Stimulated activated naive CD8-positive, alpha-beta T cell treated with anti-CD3 and anti-CD28 coated beads, Interleukin-15, Interleukin-2, amounts not matched to agents 100 ng/mL and 50 ng/mL, for 24 hours (primary cell): ENCODE results near the gene NR1H4.
"Not testable (repeated sequence)": the region's sequence is repeated elsewhere in the genome, so short reads cannot be mapped to it uniquely, and the experiment has no call there.

Experiments
- H3K27ac Mint-ChIP-seq: one replicate; pipeline ENCODE4 v1.8.0; 2021; ENCODE audit warnings: mild to moderate bottlenecking, mixed read lengths
- H3K27me3 Mint-ChIP-seq: one replicate; pipeline ENCODE4 v1.8.0; 2021; ENCODE audit warnings: mixed read lengths
- H3K36me3 Mint-ChIP-seq: one replicate; pipeline ENCODE4 v1.8.0; 2021; ENCODE audit warnings: low read depth, mixed read lengths
- H3K4me1 Mint-ChIP-seq: one replicate; pipeline ENCODE4 v1.8.0; 2021; ENCODE audit warnings: low read depth, mixed read lengths
- H3K4me3 Mint-ChIP-seq: one replicate; pipeline ENCODE4 v1.8.0; 2021; ENCODE audit warnings: mild to moderate bottlenecking, mixed read lengths
- H3K9me3 Mint-ChIP-seq: one replicate; pipeline ENCODE4 v1.8.0; 2021; ENCODE audit warnings: mixed read lengths

NR1H4 gene

GRCh38 chr12:100473716-100474150 is at the start of gene NR1H4:
Gene NR1H4, plus strand, starts transcription at chr12:100473866. Its CDS starts 19,458 bp downstream, at chr12:100493324.
- Mint-ChIP-seq H3K27me3 (peaks cover 22% of the 10 kb centered on the region), H3K27ac (no peak within 1 kb of the TSS), H3K9me3 (no peaks in the 10 kb centered on the region), H3K4me1 (no peaks in the 10 kb centered on the region), H3K36me3 (no peaks in the 10 kb centered on the region), H3K4me3 (no peak within 1 kb of the TSS)

GRCh38 chr12:100426145-100426544 is 47.5 kb upstream of the NR1H4 start:
- Mint-ChIP-seq H3K4me3 (no peak overlapping the region), H3K27ac (no peak overlapping the region)

GRCh38 chr12:100427078-100427477 is 46.6 kb upstream of the NR1H4 start:
- H3K36me3 Mint-ChIP-seq = no peaks in the 10 kb centered on the region
- H3K9me3 Mint-ChIP-seq = peaks cover 17% of the 10 kb centered on the region
- H3K4me3 Mint-ChIP-seq = no peak overlapping the region
- no peak overlapping the region for H3K27ac Mint-ChIP-seq
- peaks cover 16% of the 10 kb centered on the region for H3K27me3 Mint-ChIP-seq
- H3K4me1 Mint-ChIP-seq = no peaks in the 10 kb centered on the region

More at GRCh38 chr12:100426145-100426544, 47.5 kb upstream of the NR1H4 start:
- peaks cover 17% of the 10 kb centered on the region for H3K9me3 Mint-ChIP-seq
- H3K4me1 Mint-ChIP-seq = no peaks in the 10 kb centered on the region
- peaks cover 16% of the 10 kb centered on the region for H3K27me3 Mint-ChIP-seq
- H3K36me3 Mint-ChIP-seq = no peaks in the 10 kb centered on the region

DNA sequence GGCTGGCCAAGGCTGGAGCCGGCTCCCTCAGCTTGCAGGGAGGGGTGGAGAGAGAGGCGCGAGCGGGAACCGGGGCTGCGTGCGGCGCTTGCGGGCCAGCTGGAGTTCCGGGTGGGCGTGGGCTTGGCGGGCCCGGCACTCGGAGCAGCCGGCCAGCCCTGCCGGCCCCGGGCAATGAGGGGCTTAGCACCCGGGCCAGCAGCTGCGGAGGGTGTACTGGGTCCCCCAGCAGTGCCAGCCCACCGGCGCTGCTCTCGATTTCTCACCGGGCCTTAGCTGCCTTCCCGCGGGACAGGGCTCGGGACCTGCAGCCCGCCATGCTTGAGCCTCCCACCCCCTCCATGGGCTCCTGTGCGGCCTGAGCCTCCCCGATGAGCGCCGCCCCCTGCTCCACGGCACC is 43.4 kb upstream of the NR1H4 start:
- H3K4me3 Mint-ChIP-seq, H3K36me3 Mint-ChIP-seq, H3K27ac Mint-ChIP-seq, H3K9me3 Mint-ChIP-seq, H3K4me1 Mint-ChIP-seq: not testable (repeated sequence)
- peaks cover 11% of the 10 kb centered on the region for H3K27me3 Mint-ChIP-seq

DNA sequence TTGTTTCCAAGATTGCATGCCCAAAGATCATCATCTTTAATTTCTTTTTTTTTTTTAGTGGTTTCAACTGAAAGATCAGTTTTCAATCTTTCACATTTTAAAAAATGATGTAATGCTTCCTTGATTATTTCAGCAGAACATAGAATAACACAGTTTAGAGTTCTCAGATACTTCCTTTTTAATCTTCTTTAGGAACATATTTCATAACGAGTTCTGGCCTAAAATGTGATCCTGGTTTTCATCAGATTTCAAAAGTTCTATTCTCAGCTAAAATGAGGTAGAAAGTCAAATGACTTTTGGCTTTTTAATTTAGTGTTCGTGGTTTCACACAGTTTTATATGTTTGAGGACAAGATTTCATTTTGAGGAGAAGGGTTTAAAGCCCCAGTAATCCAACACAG is 40.0 kb upstream of the NR1H4 start:
- no peaks in the 10 kb centered on the region for H3K4me1 Mint-ChIP-seq
- no peak overlapping the region for H3K4me3 Mint-ChIP-seq
- no peak overlapping the region for H3K27ac Mint-ChIP-seq
- H3K27me3 Mint-ChIP-seq = peaks cover 4% of the 10 kb centered on the region
- no peaks in the 10 kb centered on the region for H3K9me3 Mint-ChIP-seq
- no peaks in the 10 kb centered on the region for H3K36me3 Mint-ChIP-seq

DNA sequence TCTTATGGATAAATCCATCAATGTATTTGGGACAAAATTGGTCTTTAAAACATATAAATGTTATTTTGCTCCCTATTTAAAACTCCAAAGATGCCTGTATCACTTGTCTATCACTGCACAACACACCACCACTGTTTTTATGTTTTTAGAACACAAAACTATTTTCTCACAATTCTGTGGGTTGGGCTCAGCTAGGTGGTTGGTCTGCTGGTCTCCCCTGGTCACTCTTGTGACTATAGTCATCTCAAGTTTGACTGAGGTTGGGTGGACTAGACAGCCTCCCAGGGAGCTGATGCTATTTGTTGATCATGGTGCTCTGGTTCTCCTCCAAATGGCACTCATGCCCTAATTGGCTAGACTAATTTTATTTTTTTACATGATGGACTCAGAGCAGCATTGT is 39.5 kb upstream of the NR1H4 start:
- H3K27me3 Mint-ChIP-seq = peaks cover 4% of the 10 kb centered on the region
- H3K4me1 Mint-ChIP-seq = no peaks in the 10 kb centered on the region
- no peak overlapping the region for H3K4me3 Mint-ChIP-seq
- no peaks in the 10 kb centered on the region for H3K9me3 Mint-ChIP-seq
- H3K27ac Mint-ChIP-seq = no peak overlapping the region
- H3K36me3 Mint-ChIP-seq = no peaks in the 10 kb centered on the region

- Mint-ChIP-seq H3K27ac (no peak overlapping the region), H3K4me1 (no peaks in the 10 kb centered on the region), H3K36me3 (no peaks in the 10 kb centered on the region), H3K27me3 (peaks cover 4% of the 10 kb centered on the region), H3K4me3 (no peak overlapping the region), H3K9me3 (no peaks in the 10 kb centered on the region)
Observed at GRCh38 chr12:100435957-100436356, 37.7 kb upstream of the NR1H4 start.

DNA sequence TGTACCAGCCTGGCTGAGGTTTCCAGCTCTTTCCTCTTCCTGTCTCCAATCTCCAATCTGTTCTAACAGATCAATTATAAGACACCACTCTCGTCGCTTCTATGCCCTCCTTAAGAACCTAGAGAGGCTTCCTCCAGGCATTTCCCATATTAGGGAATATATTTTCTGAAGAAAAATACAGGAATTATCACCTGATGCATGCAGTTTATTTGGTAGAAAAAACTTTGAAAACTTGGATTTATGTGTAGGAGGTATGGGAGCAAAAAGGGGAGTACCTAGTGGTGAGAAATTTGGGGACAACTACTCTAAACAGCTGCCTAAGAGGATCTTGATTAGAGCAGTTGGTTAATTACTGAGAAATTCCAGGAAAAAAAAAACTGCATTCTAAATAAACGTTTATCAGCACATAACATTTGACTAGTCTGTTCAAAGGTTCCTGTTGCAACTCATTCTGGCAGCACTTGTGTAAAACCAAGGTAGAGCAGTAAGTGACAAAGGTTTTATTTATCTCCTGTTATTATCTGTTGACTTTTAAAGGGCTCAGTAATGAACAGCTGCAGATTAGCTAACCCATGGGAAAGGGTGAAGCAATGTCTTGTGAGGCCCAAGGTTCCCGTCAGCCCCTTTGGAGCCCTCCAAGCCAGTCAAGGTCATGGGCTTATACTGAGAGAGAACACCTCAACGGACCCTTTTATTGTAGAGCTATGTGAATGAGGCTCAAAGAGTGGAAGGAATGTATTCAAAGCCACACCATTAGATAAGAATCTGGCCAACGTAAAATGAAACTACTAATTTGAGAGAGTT is 36.4 kb upstream of the NR1H4 start:
- Mint-ChIP-seq H3K36me3 (no peaks in the 10 kb centered on the region), H3K4me1 (no peaks in the 10 kb centered on the region), H3K27ac (no peak overlapping the region), H3K27me3 (peaks cover 4% of the 10 kb centered on the region), H3K9me3 (no peaks in the 10 kb centered on the region), H3K4me3 (no peak overlapping the region)

DNA sequence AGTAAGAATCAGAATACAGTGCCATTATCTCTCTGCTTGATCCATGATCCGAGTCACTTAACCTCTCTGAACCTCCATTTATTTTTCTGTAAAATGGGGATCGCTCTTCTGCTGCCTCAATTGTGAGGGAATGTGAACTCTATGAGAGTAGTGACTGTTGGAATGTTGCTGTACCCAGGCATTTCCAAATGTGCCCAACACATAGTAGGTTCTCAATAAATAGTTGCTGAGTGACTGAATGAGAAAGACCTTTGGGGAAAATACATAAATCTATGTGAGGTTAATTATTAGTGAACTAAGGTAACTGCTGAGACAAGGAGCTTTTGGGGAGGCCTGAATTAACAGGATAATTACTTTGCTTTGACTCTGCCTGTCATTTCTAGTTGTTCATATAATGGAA is 33.9 kb upstream of the NR1H4 start:
- H3K4me3 Mint-ChIP-seq = no peak overlapping the region
- H3K27me3 Mint-ChIP-seq = no peaks in the 10 kb centered on the region
- no peaks in the 10 kb centered on the region for H3K9me3 Mint-ChIP-seq
- H3K27ac Mint-ChIP-seq = no peak overlapping the region
- no peaks in the 10 kb centered on the region for H3K36me3 Mint-ChIP-seq
- H3K4me1 Mint-ChIP-seq = no peaks in the 10 kb centered on the region

GRCh38 chr12:100442403-100442802 is 31.3 kb upstream of the NR1H4 start:
- H3K27ac Mint-ChIP-seq = no peak overlapping the region
- H3K4me1 Mint-ChIP-seq = no peaks in the 10 kb centered on the region
- H3K9me3 Mint-ChIP-seq = no peaks in the 10 kb centered on the region
- H3K4me3 Mint-ChIP-seq = no peak overlapping the region
- peaks cover 13% of the 10 kb centered on the region for H3K27me3 Mint-ChIP-seq
- no peaks in the 10 kb centered on the region for H3K36me3 Mint-ChIP-seq

DNA sequence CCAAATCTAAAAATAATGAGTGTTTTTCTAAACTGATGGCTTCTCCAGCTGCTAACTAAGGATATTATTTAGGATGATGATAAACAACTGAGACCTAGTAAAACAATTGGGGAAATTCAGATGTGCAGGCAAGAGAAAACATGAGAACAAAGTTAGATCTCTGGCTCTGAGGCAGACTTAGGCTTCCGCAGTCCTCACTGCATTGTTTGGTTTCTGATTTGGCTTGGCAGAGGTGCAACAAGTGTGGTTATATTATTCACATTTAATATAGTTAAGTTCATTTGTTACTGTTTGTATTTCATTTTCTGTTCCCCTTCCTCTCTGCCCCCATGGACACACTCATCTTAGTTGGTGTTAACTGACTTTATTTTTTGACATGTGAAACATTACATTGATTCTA is 30.2 kb upstream of the NR1H4 start:
- H3K4me3 Mint-ChIP-seq = no peak overlapping the region

GRCh38 chr12:100445081-100445481 is 28.6 kb upstream of the NR1H4 start:
- Mint-ChIP-seq H3K36me3 (no peaks in the 10 kb centered on the region), H3K27me3 (peaks cover 17% of the 10 kb centered on the region), H3K4me1 (no peaks in the 10 kb centered on the region), H3K27ac (no peak overlapping the region), H3K4me3 (no peak overlapping the region), H3K9me3 (no peaks in the 10 kb centered on the region)

More for the DNA sequence above, 30.2 kb upstream of the NR1H4 start:
- Mint-ChIP-seq H3K36me3 (no peaks in the 10 kb centered on the region), H3K9me3 (no peaks in the 10 kb centered on the region), H3K27me3 (peaks cover 14% of the 10 kb centered on the region), H3K4me1 (no peaks in the 10 kb centered on the region), H3K27ac (no peak overlapping the region)

DNA sequence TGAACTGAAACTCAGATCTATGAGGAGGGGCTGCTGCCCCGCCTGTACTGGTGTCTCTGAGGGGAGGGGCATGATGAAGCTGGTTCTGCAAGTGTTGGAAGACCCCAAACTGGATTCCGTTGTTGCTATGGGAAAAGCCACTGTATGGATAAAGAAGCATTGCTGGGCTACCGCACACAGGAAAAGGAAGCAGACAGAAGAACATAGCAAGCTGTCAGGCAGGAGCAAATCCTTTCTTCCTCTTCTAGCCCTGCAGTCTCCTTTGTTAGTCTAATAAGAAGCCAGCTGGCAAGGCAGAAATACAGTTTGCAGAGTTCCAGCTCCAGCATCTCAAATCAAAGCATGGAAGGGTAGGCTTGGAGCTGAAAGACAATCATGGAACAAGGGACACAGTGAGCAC is 26.3 kb upstream of the NR1H4 start:
- H3K4me1 Mint-ChIP-seq = no peaks in the 10 kb centered on the region
- H3K4me3 Mint-ChIP-seq = no peak overlapping the region
- H3K9me3 Mint-ChIP-seq = no peaks in the 10 kb centered on the region
- peaks cover 25% of the 10 kb centered on the region for H3K27me3 Mint-ChIP-seq
- H3K27ac Mint-ChIP-seq = no peak overlapping the region
- no peaks in the 10 kb centered on the region for H3K36me3 Mint-ChIP-seq

DNA sequence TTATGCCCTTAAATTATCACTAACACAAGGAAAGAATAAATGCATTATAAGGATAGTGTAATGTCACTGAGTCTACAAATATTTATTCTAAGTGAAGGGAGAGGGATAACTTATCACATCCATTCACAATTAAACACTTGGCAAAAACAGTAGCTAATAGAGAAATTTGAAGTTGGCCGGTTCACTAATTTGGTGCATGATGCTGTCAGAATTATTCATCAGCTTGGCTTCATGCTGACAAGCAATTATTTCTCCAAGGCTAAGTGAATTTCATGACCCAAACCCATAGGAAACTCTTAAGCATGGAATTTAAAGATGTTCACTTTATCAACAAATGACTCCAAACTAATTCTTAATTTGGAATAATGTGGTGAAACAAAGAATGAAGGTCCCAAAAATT is 25.0 kb upstream of the NR1H4 start:
- no peaks in the 10 kb centered on the region for H3K36me3 Mint-ChIP-seq
- H3K27me3 Mint-ChIP-seq = peaks cover 25% of the 10 kb centered on the region
- H3K27ac Mint-ChIP-seq = no peak overlapping the region
- no peaks in the 10 kb centered on the region for H3K4me1 Mint-ChIP-seq
- H3K9me3 Mint-ChIP-seq = no peaks in the 10 kb centered on the region
- H3K4me3 Mint-ChIP-seq = no peak overlapping the region

DNA sequence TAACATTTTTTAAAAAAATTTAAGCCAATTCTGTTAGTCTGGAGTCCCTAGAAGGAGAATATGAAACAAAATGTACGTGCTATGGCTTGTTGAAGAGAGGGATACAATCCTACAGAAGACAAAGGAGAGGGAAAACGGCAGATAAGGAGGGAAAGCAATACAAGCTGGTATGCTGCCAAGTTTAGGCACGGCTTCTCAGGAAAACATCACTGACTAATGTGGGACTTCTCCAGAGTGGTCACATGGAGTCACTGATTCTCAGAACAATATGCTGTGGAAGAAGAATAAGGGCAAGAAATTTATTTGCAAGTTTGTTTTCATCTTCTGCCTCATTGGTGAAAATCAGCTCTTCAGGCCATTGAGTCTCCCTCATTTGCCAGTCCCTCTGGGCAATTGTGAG is 22.9 kb upstream of the NR1H4 start:
- H3K4me3 Mint-ChIP-seq = no peak overlapping the region
- H3K27ac Mint-ChIP-seq = no peak overlapping the region
- peaks cover 18% of the 10 kb centered on the region for H3K27me3 Mint-ChIP-seq
- H3K9me3 Mint-ChIP-seq = no peaks in the 10 kb centered on the region
- H3K4me1 Mint-ChIP-seq = no peaks in the 10 kb centered on the region
- no peaks in the 10 kb centered on the region for H3K36me3 Mint-ChIP-seq

DNA sequence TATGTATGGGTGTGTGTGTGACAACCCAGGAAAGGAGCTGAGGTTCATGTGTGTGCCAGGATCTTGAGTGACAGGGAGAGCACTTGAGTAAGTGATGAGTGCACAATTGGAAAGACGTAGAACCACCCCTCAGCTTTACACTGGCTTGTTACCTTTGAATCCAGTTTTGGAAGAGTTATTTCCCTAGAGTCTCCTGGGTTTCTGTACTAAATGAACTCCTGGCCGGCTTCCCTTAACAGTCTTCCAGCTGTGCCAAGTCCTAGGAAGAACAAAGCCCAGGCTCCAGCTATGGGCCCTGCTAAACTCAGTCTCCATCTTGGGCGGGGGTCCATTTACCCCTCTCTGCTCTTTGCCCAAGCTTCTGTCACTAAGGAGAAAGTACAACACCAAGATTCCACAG is 19.7 kb upstream of the NR1H4 start:
- no peaks in the 10 kb centered on the region for H3K9me3 Mint-ChIP-seq
- no peak overlapping the region for H3K4me3 Mint-ChIP-seq
- no peak overlapping the region for H3K27ac Mint-ChIP-seq
- no peaks in the 10 kb centered on the region for H3K36me3 Mint-ChIP-seq
- no peaks in the 10 kb centered on the region for H3K4me1 Mint-ChIP-seq
- H3K27me3 Mint-ChIP-seq = peaks cover 11% of the 10 kb centered on the region
